Liver (tissue), 3 donors: ENCODE results near the gene PNPLA6.
"Not testable (repeated sequence)": the region's sequence is repeated elsewhere in the genome, so short reads cannot be mapped to it uniquely, and the experiment has no call there.

Experiments
- EGR1 ChIP-seq, 2 donors: IDR thresholded peaks; 2 replicates each; pipeline ENCODE4 v1.6.1; 2016 to 2018; ENCODE audit warnings: antibody characterized with exemption in 2 of 2, low read depth in 2 of 2
- GABPA ChIP-seq, 2 donors: IDR thresholded peaks in 1 of 2; conservative IDR thresholded peaks in 1 of 2; 2 replicates each; pipeline ENCODE4 v1.6.1; 2016; ENCODE audit warnings: antibody characterized with exemption in 2 of 2, mild to moderate bottlenecking in 1 of 2, moderate library complexity in 1 of 2
- JUND ChIP-seq, 2 donors: IDR thresholded peaks; 2 replicates each; pipeline ENCODE4 v1.6.1; 2016; ENCODE audit warnings: antibody characterized with exemption in 2 of 2
- MAX ChIP-seq: IDR thresholded peaks from 2 replicates; pipeline ENCODE4 v1.6.1; 2016; ENCODE audit warnings: antibody characterized with exemption
- RAD21 ChIP-seq, 2 donors: IDR thresholded peaks; 2 replicates each; pipeline ENCODE4 v1.6.1; 2016; ENCODE audit warnings: antibody characterized with exemption in 2 of 2, mild to moderate bottlenecking in 2 of 2
- TAF1 ChIP-seq: conservative IDR thresholded peaks from 2 replicates; pipeline ENCODE4 v1.6.1; 2016; ENCODE audit warnings: antibody characterized with exemption, mild to moderate bottlenecking
- YY1 ChIP-seq: IDR thresholded peaks from 2 replicates; pipeline ENCODE4 v1.6.1; 2016; ENCODE audit warnings: antibody characterized with exemption, mild to moderate bottlenecking
- TF ChIP-seq, protein P1 (sequence below): fragments of 150-350 bp; IDR thresholded peaks from 2 replicates; pipeline ENCODE4 v1.5.1; 2017; ENCODE audit warnings: improper control_type of control experiment, low read depth, low read length; ENCODE audit not compliant: missing input control
- TF ChIP-seq, protein P2 (sequence below): IDR thresholded peaks from 2 replicates; pipeline ENCODE4 v1.6.1; 2016; ENCODE audit warnings: antibody characterized with exemption, mild to moderate bottlenecking
- donor health status: healthy.
- donor health status: healthy.

DNA sequence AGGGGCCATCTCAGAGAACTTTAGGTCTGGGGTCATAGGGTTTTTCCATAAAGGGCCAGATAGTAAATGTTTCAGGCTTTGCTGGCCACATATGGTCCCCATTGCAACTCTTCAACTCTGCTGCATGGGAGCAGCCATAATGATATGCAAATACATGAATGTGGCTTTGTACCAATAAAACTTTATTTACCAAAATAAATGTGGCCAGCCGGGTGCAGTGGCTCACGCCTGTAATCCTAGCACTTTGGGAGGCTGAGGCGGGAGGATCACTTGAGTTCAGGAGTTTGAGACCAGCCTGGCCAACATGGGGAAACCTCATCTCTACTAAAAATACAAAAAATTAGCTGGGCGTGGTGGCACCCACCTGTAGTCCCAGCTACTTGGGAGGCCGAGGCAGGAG, 3.5 kb downstream of the PNPLA6 start:
- TF ChIP-seq, protein P1, sequence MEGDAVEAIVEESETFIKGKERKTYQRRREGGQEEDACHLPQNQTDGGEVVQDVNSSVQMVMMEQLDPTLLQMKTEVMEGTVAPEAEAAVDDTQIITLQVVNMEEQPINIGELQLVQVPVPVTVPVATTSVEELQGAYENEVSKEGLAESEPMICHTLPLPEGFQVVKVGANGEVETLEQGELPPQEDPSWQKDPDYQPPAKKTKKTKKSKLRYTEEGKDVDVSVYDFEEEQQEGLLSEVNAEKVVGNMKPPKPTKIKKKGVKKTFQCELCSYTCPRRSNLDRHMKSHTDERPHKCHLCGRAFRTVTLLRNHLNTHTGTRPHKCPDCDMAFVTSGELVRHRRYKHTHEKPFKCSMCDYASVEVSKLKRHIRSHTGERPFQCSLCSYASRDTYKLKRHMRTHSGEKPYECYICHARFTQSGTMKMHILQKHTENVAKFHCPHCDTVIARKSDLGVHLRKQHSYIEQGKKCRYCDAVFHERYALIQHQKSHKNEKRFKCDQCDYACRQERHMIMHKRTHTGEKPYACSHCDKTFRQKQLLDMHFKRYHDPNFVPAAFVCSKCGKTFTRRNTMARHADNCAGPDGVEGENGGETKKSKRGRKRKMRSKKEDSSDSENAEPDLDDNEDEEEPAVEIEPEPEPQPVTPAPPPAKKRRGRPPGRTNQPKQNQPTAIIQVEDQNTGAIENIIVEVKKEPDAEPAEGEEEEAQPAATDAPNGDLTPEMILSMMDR = not testable (repeated sequence)
- TF ChIP-seq EGR1 (IDR thresholded peaks at IDR 0.05; ENCODE audit: low read depth in 2 of 2); TAF1; MAX; JUND (IDR thresholded peaks at IDR 0.05); RAD21 (IDR thresholded peaks at IDR 0.05); YY1; GABPA (IDR thresholded peaks at IDR 0.05 in 1 of 2, conservative IDR thresholded peaks at IDR 0.05 in 1 of 2): not testable (repeated sequence)
- TF ChIP-seq, protein P2, sequence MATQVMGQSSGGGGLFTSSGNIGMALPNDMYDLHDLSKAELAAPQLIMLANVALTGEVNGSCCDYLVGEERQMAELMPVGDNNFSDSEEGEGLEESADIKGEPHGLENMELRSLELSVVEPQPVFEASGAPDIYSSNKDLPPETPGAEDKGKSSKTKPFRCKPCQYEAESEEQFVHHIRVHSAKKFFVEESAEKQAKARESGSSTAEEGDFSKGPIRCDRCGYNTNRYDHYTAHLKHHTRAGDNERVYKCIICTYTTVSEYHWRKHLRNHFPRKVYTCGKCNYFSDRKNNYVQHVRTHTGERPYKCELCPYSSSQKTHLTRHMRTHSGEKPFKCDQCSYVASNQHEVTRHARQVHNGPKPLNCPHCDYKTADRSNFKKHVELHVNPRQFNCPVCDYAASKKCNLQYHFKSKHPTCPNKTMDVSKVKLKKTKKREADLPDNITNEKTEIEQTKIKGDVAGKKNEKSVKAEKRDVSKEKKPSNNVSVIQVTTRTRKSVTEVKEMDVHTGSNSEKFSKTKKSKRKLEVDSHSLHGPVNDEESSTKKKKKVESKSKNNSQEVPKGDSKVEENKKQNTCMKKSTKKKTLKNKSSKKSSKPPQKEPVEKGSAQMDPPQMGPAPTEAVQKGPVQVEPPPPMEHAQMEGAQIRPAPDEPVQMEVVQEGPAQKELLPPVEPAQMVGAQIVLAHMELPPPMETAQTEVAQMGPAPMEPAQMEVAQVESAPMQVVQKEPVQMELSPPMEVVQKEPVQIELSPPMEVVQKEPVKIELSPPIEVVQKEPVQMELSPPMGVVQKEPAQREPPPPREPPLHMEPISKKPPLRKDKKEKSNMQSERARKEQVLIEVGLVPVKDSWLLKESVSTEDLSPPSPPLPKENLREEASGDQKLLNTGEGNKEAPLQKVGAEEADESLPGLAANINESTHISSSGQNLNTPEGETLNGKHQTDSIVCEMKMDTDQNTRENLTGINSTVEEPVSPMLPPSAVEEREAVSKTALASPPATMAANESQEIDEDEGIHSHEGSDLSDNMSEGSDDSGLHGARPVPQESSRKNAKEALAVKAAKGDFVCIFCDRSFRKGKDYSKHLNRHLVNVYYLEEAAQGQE = not testable (repeated sequence)
